ENCODE results near the gene HTR1E.

DNA sequence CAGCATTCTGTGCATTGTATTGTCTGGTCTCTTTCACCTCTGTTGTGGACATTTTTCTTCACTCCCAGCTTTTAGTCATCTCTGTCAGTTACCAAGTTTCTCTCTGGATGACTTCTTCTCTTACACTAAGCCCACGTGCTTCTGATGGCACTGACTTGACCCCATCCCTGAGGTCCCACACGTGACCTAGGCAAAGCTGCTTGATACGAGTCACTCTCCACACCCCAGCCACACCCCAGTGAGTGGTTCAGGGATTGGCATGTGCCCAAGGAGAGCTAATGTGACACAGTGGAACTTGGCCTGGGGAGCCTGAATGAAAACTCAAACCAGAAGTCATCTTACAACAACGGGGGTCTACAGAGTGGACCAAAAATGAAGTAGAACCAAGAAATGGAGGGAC lies 32.2 kb downstream of the HTR1E start:
- TF ChIP-seq YY1 (IDR thresholded peaks at IDR 0.05; ENCODE audit: insufficient read depth, insufficient read length) (no peak), SUZ12 (IDR thresholded peaks at IDR 0.05; ENCODE audit: extremely low read depth, insufficient read depth, insufficient read length) (no peak), ZNF274 (IDR thresholded peaks at IDR 0.05; ENCODE audit: low read depth, low read length) (no peak)

Data from NT2/D1 (cell line).